ENCODE measurements around the gene HCRTR2. TPM values are rescaled to one million over a fixed set of nuclear protein-coding genes. Genes with fewer than 3 reads are reported as not detected.
"Not testable (repeated sequence)": the region's sequence is repeated elsewhere in the genome, so short reads cannot be mapped to it uniquely, and the experiment has no call there.

HCRTR2 gene
- total RNA-seq, 2 donors from 2014 or later = not detected

DNA sequence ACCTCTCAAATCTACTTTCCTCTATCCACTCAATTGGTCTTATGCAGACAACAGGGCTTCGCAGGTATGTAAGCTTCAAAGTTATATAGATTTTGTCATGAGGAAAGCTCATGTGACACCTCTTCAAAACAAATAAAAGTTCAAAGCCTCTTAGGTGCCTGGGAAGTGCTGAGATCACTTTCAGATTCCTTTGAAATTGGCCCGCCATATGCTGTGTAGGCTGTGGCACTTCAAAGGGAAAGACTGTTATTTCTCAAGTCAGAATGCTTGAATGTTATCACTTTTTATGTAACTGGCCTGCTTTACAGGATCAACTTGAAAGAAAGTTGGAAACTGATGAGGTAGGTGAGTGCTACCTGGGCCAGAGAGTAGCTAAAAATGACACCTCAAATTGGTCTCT, 85.9 kb downstream of the HCRTR2 start:
- H3K9me3 Mint-ChIP-seq = no peaks in the 10 kb centered on the region
- H3K27ac Mint-ChIP-seq = no peak overlapping the region
- ATAC-seq (no peak), DNase-seq (ENCODE audit: low spot score) (no peak)
- no peaks in the 10 kb centered on the region for H3K4me1 Mint-ChIP-seq (ENCODE audit: low read depth in 2 of 2)
- no peaks in the 10 kb centered on the region for H3K27me3 Mint-ChIP-seq
- H3K36me3 Mint-ChIP-seq = no peaks in the 10 kb centered on the region
- no peak overlapping the region for H3K4me3 Mint-ChIP-seq

DNA sequence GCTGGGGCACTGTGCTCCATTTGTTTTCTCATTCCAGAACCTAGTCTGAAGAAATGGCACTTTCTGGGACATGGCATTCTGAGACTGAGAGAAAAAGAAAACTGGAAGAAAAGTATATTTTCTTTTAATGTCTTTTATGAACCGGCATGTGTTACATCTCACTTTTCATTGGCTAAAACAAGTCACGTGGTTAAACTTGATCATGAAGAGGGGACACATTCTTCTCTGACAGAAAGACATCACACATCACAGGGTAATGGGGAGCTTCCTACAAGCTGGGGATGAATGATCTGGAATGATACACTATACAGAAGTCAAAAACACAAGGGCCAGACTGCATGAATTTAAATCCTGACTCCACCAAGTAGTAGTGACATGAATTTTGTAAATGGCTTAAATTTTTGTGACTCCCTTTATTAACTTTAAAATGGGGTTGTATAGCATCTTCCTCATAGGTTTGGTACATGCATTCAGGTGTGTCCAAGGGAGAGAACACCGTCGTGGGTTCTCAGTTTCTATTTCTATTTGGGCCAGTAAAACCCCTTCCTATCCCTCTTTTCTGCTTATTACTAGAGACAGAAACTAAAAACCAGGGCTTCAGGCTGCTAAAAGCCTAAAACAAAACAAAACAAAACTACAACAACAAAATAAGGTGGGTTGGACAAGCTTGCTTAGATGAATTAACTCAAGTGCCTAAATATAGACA, 91.2 kb downstream of the HCRTR2 start:
- no peak overlapping the region for H3K27ac Mint-ChIP-seq
- no peak for DNase-seq (ENCODE audit: low spot score)
- H3K27me3 Mint-ChIP-seq = no peaks in the 10 kb centered on the region
- no peaks in the 10 kb centered on the region for H3K9me3 Mint-ChIP-seq
- H3K4me1 Mint-ChIP-seq (ENCODE audit: low read depth in 2 of 2) = no peaks in the 10 kb centered on the region
- no peaks in the 10 kb centered on the region for H3K36me3 Mint-ChIP-seq
- no peak overlapping the region for H3K4me3 Mint-ChIP-seq
- no peak for ATAC-seq

DNA sequence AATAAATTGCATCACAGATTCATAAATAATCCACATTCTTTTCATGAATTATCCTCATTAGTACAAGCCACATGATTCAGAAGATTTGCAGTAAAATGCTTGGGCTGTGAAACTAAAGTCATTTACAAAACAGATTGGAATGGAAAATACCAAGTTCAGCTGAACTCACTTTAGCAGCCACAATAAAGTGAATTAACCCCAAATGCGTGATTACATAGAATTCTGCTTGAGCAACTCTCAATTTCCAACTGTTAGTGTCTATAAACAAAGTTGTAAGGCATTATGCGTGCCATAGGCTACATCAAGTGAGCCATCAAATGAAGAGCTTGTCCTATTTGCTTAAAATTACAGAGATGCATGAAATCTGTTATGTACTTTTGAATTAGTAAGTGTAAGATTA, 92.6 kb downstream of the HCRTR2 start:
- Mint-ChIP-seq H3K27me3 (no peaks in the 10 kb centered on the region), H3K27ac (no peak overlapping the region), H3K4me3 (no peak overlapping the region), H3K4me1 (ENCODE audit: low read depth in 2 of 2) (no peaks in the 10 kb centered on the region), H3K36me3 (no peaks in the 10 kb centered on the region), H3K9me3 (no peaks in the 10 kb centered on the region)
- DNase-seq (ENCODE audit: low spot score) (no peak), ATAC-seq (no peak)

DNA sequence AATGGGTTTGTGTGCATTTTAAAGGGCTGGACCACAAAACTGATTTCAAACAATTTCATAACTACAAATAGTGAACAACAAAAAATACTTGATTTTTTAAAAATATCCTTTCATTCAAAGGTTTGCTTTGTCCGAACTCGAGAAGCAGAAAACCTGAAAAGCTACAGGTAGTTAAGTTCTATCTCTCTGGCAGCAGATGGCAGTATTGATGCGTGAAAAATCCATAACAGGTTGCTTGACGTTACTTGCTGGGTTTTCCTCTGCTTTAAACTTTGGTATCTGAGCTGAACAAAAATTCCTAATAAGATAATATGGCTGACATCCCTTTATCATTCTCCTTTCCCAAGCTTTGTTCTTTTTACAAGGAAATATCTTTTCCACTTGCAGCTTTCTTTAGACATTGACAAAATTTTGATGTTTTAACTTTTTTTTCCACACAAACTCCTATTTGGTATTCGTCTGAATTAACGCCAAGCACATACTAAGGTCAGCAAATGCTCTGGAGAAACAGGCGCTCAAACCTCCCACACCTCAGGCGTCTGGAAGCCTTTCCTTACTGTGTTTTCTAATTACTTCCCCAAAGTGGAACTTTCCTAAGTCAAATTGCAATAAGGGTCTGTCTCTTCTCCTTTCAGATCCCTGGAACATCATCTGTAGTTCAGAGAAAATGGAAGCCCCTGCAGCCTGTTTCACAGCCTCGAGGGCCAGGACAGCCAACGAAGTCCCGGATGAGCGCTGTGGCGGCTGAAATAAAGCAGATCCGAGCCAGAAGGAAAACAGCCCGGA, 102.6 kb downstream of the HCRTR2 start:
- no peaks in the 10 kb centered on the region for H3K9me3 Mint-ChIP-seq
- no peak for ATAC-seq
- no peaks in the 10 kb centered on the region for H3K36me3 Mint-ChIP-seq

DNA sequence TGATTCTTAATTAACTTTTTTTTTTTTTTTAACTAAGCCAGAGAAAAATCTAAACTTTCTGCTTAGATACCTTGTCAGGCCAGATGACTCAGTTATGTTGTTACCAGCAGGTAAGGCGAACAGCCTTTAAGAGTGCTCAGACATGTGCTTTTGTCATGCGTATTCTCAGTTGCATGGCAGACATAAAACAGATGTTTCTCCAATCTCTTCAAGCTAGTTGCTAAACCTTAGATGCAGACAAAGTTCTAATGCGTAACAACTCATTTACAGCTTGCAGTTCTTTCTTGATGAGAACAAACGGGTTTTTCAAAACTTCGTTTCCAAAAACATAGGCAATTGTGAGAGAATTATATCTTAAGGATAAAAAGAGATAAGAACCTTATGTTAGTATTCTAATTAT, 103.3 kb downstream of the HCRTR2 start:
- no peak for ATAC-seq
- Mint-ChIP-seq H3K27me3 (no peaks in the 10 kb centered on the region), H3K9me3 (no peaks in the 10 kb centered on the region), H3K4me3 (no peak overlapping the region), H3K4me1 (ENCODE audit: low read depth in 2 of 2) (no peaks in the 10 kb centered on the region), H3K36me3 (no peaks in the 10 kb centered on the region), H3K27ac (no peak overlapping the region)
- DNase-seq (ENCODE audit: low spot score) = no peak

More for the DNA sequence above, 102.6 kb downstream of the HCRTR2 start:
- no peak for DNase-seq (ENCODE audit: low spot score)
- no peak overlapping the region for H3K4me3 Mint-ChIP-seq
- H3K4me1 Mint-ChIP-seq (ENCODE audit: low read depth in 2 of 2) = no peaks in the 10 kb centered on the region
- H3K27me3 Mint-ChIP-seq = no peaks in the 10 kb centered on the region
- H3K27ac Mint-ChIP-seq = no peak overlapping the region

DNA sequence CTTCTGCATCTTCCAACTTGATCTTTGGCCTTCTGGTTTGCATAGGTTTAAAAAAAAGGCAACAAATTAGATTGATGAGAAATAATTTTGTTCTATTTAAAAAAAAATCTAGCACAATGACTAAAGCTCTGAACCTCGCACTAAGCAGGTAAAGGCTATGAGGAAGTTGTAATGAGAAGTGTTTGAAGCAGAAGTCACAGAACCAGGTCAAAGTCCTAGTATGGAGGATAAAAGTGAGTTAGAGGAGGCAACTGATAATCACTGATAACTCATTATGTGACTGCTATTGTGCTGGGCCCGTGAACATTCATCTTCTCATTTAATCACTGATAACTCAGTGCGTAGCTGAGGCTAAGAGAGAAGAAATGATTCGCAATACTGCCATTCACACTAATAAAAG, 106.9 kb downstream of the HCRTR2 start:
- Mint-ChIP-seq H3K27ac (no peak overlapping the region), H3K36me3 (no peaks in the 10 kb centered on the region), H3K4me1 (ENCODE audit: low read depth in 2 of 2) (no peaks in the 10 kb centered on the region), H3K9me3 (no peaks in the 10 kb centered on the region), H3K27me3 (no peaks in the 10 kb centered on the region), H3K4me3 (no peak overlapping the region)
- no peak for ATAC-seq
- DNase-seq (ENCODE audit: low spot score) = no peak

DNA sequence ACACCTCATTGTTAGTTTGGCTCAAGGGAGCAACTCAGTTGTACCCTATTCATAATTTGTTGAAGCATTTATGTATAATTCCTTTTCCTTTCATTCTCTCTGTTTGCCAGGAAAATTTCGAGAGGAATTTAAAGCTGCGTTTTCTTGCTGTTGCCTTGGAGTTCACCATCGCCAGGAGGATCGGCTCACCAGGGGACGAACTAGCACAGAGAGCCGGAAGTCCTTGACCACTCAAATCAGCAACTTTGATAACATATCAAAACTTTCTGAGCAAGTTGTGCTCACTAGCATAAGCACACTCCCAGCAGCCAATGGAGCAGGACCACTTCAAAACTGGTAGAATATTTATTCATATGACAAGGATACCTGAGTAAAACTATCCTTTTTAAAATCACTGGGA, 107.8 kb downstream of the HCRTR2 start:
- no peaks in the 10 kb centered on the region for H3K36me3 Mint-ChIP-seq
- no peaks in the 10 kb centered on the region for H3K9me3 Mint-ChIP-seq
- no peaks in the 10 kb centered on the region for H3K4me1 Mint-ChIP-seq (ENCODE audit: low read depth in 2 of 2)
- DNase-seq (ENCODE audit: low spot score) (no peak), ATAC-seq (no peak)
- H3K4me3 Mint-ChIP-seq = no peak overlapping the region
- no peaks in the 10 kb centered on the region for H3K27me3 Mint-ChIP-seq
- no peak overlapping the region for H3K27ac Mint-ChIP-seq

DNA sequence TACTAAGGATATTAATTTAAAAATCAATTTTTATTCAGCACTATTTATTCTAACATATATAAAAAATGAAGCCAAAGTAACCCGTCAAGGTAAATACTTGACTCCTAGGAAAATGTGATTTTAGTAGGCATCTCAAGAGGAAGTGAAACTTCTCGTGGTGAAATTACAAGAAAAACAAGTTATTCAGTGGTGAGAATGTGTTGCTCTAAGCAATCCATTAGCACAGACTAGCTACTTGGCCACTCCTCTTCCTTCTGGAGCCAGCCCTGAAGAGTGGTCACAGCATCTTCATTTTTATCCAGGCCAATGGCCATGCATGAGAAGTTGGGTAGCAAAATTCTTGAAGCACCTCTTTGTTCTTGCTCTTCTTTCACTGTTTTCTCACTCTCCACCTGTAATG, 112.5 kb downstream of the HCRTR2 start:
- no peaks in the 10 kb centered on the region for H3K36me3 Mint-ChIP-seq
- no peak for ATAC-seq
- no peak for DNase-seq (ENCODE audit: low spot score)
- H3K27me3 Mint-ChIP-seq = no peaks in the 10 kb centered on the region
- H3K27ac Mint-ChIP-seq = no peak overlapping the region
- peaks cover 5% of the 10 kb centered on the region for H3K9me3 Mint-ChIP-seq
- H3K4me3 Mint-ChIP-seq = no peak overlapping the region
- H3K4me1 Mint-ChIP-seq (ENCODE audit: low read depth in 2 of 2) = no peaks in the 10 kb centered on the region

DNA sequence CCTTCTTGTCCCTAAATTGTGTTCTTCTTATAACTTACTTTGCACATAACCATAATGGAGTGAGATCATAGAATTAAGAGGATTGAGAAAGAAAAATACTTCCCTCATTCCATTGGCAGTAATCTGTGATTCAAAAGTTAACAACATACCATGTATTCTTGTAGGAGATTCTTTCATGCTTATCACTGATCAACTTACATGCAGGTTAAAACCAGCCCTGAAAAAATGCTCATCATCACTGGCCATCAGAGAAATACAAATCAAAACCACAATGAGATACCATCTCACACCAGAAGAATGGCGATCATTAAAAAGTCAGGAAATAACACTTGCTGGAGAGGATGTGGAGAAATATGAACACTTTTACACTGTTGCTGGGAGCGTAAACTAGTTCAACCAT, 116.4 kb downstream of the HCRTR2 start:
- Mint-ChIP-seq H3K4me3 (no peak overlapping the region), H3K27me3 (no peaks in the 10 kb centered on the region), H3K27ac (no peak overlapping the region), H3K4me1 (ENCODE audit: low read depth in 2 of 2) (no peaks in the 10 kb centered on the region), H3K9me3 (peaks cover 8% of the 10 kb centered on the region), H3K36me3 (no peaks in the 10 kb centered on the region)
- ATAC-seq (no peak), DNase-seq (ENCODE audit: low spot score) (no peak)

DNA sequence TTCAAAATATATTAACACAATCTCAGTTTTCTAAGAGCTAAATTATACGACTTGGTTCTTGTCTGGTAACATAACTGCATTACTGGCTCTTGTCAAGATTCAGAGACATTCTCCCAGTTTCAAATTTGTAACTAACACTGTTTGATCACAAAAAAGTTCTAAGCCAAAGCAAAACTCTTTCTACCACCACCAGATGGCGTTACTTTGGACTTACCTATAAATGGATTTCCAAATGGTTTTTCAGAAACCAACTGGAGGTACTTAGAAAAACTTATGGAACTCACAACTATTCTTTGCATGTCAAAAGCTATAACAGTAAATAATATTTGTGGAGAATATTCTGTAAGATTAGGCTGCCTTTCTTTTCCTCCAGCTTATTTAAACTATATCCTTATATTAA, 118.8 kb downstream of the HCRTR2 start:
- Mint-ChIP-seq H3K36me3 (no peaks in the 10 kb centered on the region), H3K27me3 (no peaks in the 10 kb centered on the region), H3K4me1 (ENCODE audit: low read depth in 2 of 2) (no peaks in the 10 kb centered on the region), H3K9me3 (peaks cover 12% of the 10 kb centered on the region), H3K27ac (no peak overlapping the region), H3K4me3 (no peak overlapping the region)
- ATAC-seq (no peak), DNase-seq (ENCODE audit: low spot score) (no peak)

DNA sequence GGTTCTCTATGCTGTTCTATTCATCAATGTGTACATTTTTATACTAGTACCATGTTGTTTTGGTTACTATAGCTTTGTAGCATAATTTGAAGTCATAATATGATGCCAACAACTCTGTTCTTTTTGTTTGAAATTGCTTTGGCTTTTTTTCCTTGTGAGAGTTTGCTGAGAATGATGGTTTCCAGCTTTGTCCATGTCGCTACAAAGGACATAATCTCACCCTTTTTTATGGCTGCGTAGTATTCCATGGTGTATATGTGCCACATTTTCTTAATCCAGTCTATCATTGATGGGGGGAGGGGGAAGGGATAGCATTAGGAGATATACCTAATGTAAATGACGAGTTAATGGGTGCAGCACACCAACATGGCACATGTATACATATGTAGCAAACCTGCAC, 122.9 kb downstream of the HCRTR2 start:
- H3K27ac Mint-ChIP-seq; DNase-seq (ENCODE audit: low spot score); H3K36me3 Mint-ChIP-seq; ATAC-seq; H3K27me3 Mint-ChIP-seq; H3K4me1 Mint-ChIP-seq (ENCODE audit: low read depth in 2 of 2); H3K4me3 Mint-ChIP-seq: not testable (repeated sequence)
- H3K9me3 Mint-ChIP-seq = peaks cover 13% of the 10 kb centered on the region

DNA sequence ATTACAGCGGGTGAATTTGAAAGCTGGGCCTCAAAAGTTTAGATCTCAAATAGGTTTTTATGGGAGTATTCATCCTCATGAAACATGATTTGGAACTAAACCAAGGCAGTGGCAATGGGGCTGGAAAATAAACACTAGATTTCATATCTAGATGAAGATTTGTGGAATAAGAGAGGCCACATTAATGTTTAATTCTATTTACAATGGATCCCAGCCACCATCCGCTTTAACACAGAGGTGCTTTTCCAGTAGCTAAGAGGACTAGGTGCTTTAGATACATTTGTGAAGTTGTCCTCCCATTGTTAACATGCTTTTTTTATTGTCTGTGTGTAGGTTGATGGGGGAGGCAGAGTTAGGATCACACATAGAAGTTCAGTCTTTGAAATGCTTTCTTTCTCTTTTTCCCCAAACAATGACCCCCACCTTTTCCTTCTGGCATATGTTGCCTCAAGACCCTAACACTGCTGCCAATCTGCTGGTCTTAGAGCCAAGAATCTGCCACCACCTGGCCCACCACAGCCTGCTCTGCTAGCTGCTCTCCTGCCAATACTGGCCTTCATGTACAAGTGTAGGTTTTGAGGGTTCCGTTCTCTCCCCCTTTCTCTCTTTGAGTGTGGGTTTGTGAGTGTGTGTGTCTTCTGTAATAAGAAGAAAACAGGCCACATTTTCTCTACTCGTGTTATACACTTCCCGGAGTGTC, 125.1 kb downstream of the HCRTR2 start:
- no peak for ATAC-seq
- no peak for DNase-seq (ENCODE audit: low spot score)
- no peak overlapping the region for H3K4me3 Mint-ChIP-seq
- no peaks in the 10 kb centered on the region for H3K27me3 Mint-ChIP-seq
- no peaks in the 10 kb centered on the region for H3K4me1 Mint-ChIP-seq (ENCODE audit: low read depth in 2 of 2)
- H3K36me3 Mint-ChIP-seq = no peaks in the 10 kb centered on the region
- no peak overlapping the region for H3K27ac Mint-ChIP-seq
- H3K9me3 Mint-ChIP-seq = peaks cover 19% of the 10 kb centered on the region

DNA sequence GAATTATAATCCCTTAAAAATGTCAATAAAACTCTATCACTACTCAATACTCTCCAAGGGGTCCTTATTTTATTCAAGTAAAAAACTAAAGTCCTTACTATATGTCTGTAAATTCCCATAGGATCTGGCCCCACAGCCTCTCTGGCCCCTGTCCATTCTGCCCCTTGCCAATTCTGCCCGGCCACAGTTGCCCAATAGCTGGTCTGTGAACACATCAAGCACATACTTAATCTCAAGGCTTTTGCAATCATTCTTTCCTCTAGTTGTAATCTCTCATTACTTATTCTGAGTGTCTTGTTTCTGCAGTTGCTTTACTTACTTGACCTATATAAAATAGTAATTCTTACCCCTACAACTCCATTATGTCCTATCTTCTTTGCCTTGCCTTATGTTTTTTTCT, 130.4 kb downstream of the HCRTR2 start:
- no peaks in the 10 kb centered on the region for H3K36me3 Mint-ChIP-seq
- H3K4me3 Mint-ChIP-seq = no peak overlapping the region
- peaks cover 18% of the 10 kb centered on the region for H3K9me3 Mint-ChIP-seq
- ATAC-seq (no peak), DNase-seq (ENCODE audit: low spot score) (no peak)
- H3K4me1 Mint-ChIP-seq (ENCODE audit: low read depth in 2 of 2) = no peaks in the 10 kb centered on the region
- H3K27me3 Mint-ChIP-seq = no peaks in the 10 kb centered on the region
- H3K27ac Mint-ChIP-seq = no peak overlapping the region

DNA sequence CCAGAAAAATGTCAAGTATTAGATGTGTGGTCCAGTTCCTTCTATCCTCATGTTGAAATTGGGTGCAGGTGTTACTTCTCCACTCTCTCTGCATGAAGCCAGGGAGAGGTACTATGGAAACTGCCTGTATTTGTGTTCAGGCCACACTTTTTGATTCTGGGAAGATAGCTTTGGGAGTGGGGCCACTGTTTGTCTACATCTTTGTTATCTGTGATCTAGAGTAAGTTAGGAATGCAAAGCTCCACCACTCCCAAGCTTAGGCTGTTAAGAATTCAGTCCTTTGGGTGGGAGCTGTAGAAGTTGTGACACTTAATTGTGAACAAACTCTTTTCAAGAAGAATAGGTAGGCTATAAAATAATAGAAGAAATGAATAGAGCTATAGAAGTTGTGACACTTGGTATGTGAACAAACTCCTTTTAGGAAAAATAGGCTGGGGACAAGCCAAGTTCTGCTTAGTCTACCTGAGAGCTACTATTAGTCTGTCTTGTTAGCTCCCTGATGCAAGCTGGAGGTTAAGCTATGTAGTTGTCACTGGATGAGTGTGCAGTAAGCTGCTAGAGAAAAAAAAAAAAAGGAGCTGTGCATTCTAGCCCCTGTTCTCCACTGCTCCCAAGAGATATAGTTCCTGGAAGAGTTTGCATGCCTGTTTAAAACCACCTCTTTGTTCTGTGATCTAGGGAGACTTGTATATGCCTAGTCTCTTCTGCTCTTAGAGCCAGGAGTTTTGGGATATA, 145.8 kb downstream of the HCRTR2 start:
- H3K36me3 Mint-ChIP-seq = peaks cover 8% of the 10 kb centered on the region
- no peak for DNase-seq (ENCODE audit: low spot score)
- no peaks in the 10 kb centered on the region for H3K27me3 Mint-ChIP-seq
- peaks cover 24% of the 10 kb centered on the region for H3K9me3 Mint-ChIP-seq
- ATAC-seq = no peak
- H3K4me1 Mint-ChIP-seq (ENCODE audit: low read depth in 2 of 2) = no peaks in the 10 kb centered on the region
- no peak overlapping the region for H3K27ac Mint-ChIP-seq
- no peak overlapping the region for H3K4me3 Mint-ChIP-seq

Data from natural killer cell treated with Interleukin-12 subunit alpha and Interleukin-12 subunit beta and Interleukin-15 and Interleukin-18, amount 100 ng/mL, for 72 hours (primary cell).